GM19351 (cell line): Measurements from ENCODE around the gene OSBPL1A.
A peak's percentile ranks its signal among the peaks of the same experiment; 100 is the strongest.
"Not testable (repeated sequence)": the region's sequence is repeated elsewhere in the genome, so short reads cannot be mapped to it uniquely, and the experiment has no call there.

Source experiments
- ATAC-seq: cut with Tn5 transposase; IDR thresholded peaks from one replicate; pipeline ENCODE4 v1.9.1; 2021; ENCODE audit warnings: mild to moderate bottlenecking, moderate library complexity; ENCODE audit not compliant: unreplicated experiment

The OSBPL1A gene

GRCh38 chr18:24398540-24398939 lies 916 bp upstream of the OSBPL1A start:
- no peak for ATAC-seq

- no peak for ATAC-seq
Observed at GRCh38 chr18:24397131-24397693, 412 bp downstream of the OSBPL1A start.

- ATAC-seq: no peak
Observed at GRCh38 chr18:24396082-24396633, 1.5 kb downstream of the OSBPL1A start.

GRCh38 chr18:24395049-24395795 lies 2.4 kb downstream of the OSBPL1A start:
- ATAC-seq: no peak

- no peak for ATAC-seq
Observed at GRCh38 chr18:24388957-24389356, 8.7 kb downstream of the OSBPL1A start.

GRCh38 chr18:24386681-24387080 lies 10.9 kb downstream of the OSBPL1A start:
- no peak for ATAC-seq

- ATAC-seq: no peak
Observed at GRCh38 chr18:24381126-24381525, 16.5 kb downstream of the OSBPL1A start.

GRCh38 chr18:24380163-24380747 lies 17.4 kb downstream of the OSBPL1A start:
- ATAC-seq: no peak

GRCh38 chr18:24378598-24378997 lies 19.0 kb downstream of the OSBPL1A start:
- ATAC-seq: no peak

- not testable (repeated sequence) for ATAC-seq
Observed at GRCh38 chr18:24376531-24376930, 21.1 kb downstream of the OSBPL1A start.

GRCh38 chr18:24373328-24373727 lies 24.3 kb downstream of the OSBPL1A start:
- no peak for ATAC-seq

GRCh38 chr18:24372279-24372872 lies 25.2 kb downstream of the OSBPL1A start:
- no peak for ATAC-seq

- ATAC-seq: no peak
Observed at GRCh38 chr18:24370120-24370519, 27.5 kb downstream of the OSBPL1A start.

- ATAC-seq: no peak
Observed at GRCh38 chr18:24369426-24369825, 28.2 kb downstream of the OSBPL1A start.

GRCh38 chr18:24368749-24369148 lies 28.9 kb downstream of the OSBPL1A start:
- no peak for ATAC-seq

GRCh38 chr18:24366328-24366727 lies 31.3 kb downstream of the OSBPL1A start:
- ATAC-seq: no peak

- ATAC-seq: no peak
Observed at GRCh38 chr18:24364177-24364576, 33.4 kb downstream of the OSBPL1A start.

GRCh38 chr18:24362757-24363156 lies 34.9 kb downstream of the OSBPL1A start:
- ATAC-seq: no peak

- peak; percentile 81 for ATAC-seq
Observed at GRCh38 chr18:24359787-24360530, 37.7 kb downstream of the OSBPL1A start.

GRCh38 chr18:24354278-24354677 lies 43.3 kb downstream of the OSBPL1A start:
- no peak for ATAC-seq

GRCh38 chr18:24346254-24346653 lies 51.4 kb downstream of the OSBPL1A start:
- ATAC-seq: no peak
